Neural cell (in vitro differentiated cells): ENCODE results near the gene KRT76. TPM values are rescaled to one million over a fixed set of nuclear protein-coding genes. Genes with fewer than 3 reads are reported as not detected.

Experiments used
- H2AFZ ChIP-seq: fragments of 200-600, 300-800 bp; sonication (generic), shearing (Covaris generic); 2 replicates; pipeline ENCODE4 v1.6.0; 2014; ENCODE audit warnings: low read depth, mild to moderate bottlenecking, antibody characterized with exemption, low read length, moderate library complexity
- H3F3A ChIP-seq: fragments of 200-600 bp; shearing (Covaris generic); 2 replicates; pipeline ENCODE4 v1.6.1; 2016; ENCODE audit warnings: mild to moderate bottlenecking, moderate library complexity, mixed read lengths, antibody characterized with exemption, low read length; ENCODE audit not compliant: insufficient read depth, poor library complexity, severe bottlenecking
- H3K27ac ChIP-seq: fragments of 200-600, 300-800 bp; sonication (generic), shearing (Covaris generic); 2 replicates; pipeline ENCODE4 v1.5.1; 2014; ENCODE audit warnings: mild to moderate bottlenecking, low read length, moderate library complexity
- H3K27me3 ChIP-seq: fragments of 300-800, 200-600 bp; sonication (generic), shearing (Covaris generic); 2 replicates; pipeline ENCODE4 v1.6.0; 2014; ENCODE audit warnings: mild to moderate bottlenecking, low read depth, low read length, moderate library complexity; ENCODE audit not compliant: insufficient read depth
- H3K36me3 ChIP-seq: fragments of 300-800, 200-600 bp; sonication (generic), shearing (Covaris generic); 2 replicates; pipeline ENCODE4 v1.5.1; 2014; ENCODE audit warnings: mild to moderate bottlenecking, antibody characterized with exemption, low read length, moderate library complexity; ENCODE audit not compliant: insufficient read depth
- H3K4me2 ChIP-seq: fragments of 300-800, 200-600 bp; sonication (generic), shearing (Covaris generic); 2 replicates; pipeline ENCODE4 v1.6.0; 2014; ENCODE audit warnings: mild to moderate bottlenecking, low read length
- H3K4me3 ChIP-seq: fragments of 300-800, 200-600 bp; sonication (generic), shearing (Covaris generic); 2 replicates; pipeline ENCODE4 v1.5.1; 2014; ENCODE audit warnings: mild to moderate bottlenecking, low read length, moderate library complexity
- H3K79me2 ChIP-seq: fragments of 200-600 bp; shearing (Covaris generic); replicated peaks from 2 replicates; pipeline ENCODE4 v1.6.0; 2014; ENCODE audit warnings: mild to moderate bottlenecking, low read length, moderate library complexity; ENCODE audit not compliant: insufficient read depth
- H3K9ac ChIP-seq: fragments of 300-800, 200-600 bp; sonication (generic), shearing (Covaris generic); 2 replicates; pipeline ENCODE4 v1.6.1; 2016; ENCODE audit warnings: mild to moderate bottlenecking, low read length, mixed read lengths
- H3K9me2 ChIP-seq: fragments of 200-600 bp; shearing (Covaris generic); 2 replicates; pipeline ENCODE4 v1.6.1; 2016; ENCODE audit warnings: mild to moderate bottlenecking, low read length, mixed read lengths; ENCODE audit not compliant: insufficient read depth
- H3K9me3 ChIP-seq: fragments of 200-600, 300-800 bp; sonication (generic), shearing (Covaris generic); 2 replicates; pipeline ENCODE4 v1.6.1; 2016; ENCODE audit warnings: mild to moderate bottlenecking, mixed run types, low read length, moderate library complexity, mixed read lengths
- H4K20me1 ChIP-seq: fragments of 200-600 bp; shearing (Covaris generic); 2 replicates; pipeline ENCODE4 v1.6.1; 2016; ENCODE audit warnings: mild to moderate bottlenecking, mixed run types; ENCODE audit not compliant: insufficient read depth
- EP300 ChIP-seq: fragments of 450-650 bp; conservative IDR thresholded peaks from 2 replicates; pipeline ENCODE4 v1.6.1; 2014; ENCODE audit warnings: antibody characterized with exemption, mild to moderate bottlenecking, moderate library complexity; ENCODE audit not compliant: poor library complexity, severe bottlenecking
- EZH2 ChIP-seq: fragments of 200-600, 300-800 bp; shearing (Covaris generic), sonication (generic); IDR thresholded peaks from 2 replicates; pipeline ENCODE4 v1.6.1; 2014; ENCODE audit warnings: antibody characterized with exemption, low read length, borderline replicate concordance, mild to moderate bottlenecking; ENCODE audit not compliant: insufficient read depth, poor library complexity, severe bottlenecking
- MXI1 ChIP-seq: fragments of 450-650 bp; conservative IDR thresholded peaks from 2 replicates; pipeline ENCODE4 v1.6.1; 2014; ENCODE audit warnings: antibody characterized with exemption, mild to moderate bottlenecking; ENCODE audit not compliant: poor library complexity, severe bottlenecking
- POLR2AphosphoS5 ChIP-seq: IDR thresholded peaks from 2 replicates; pipeline ENCODE4 v1.6.1; 2012
- RAD21 ChIP-seq: fragments of 450-650 bp; conservative IDR thresholded peaks from 2 replicates; pipeline ENCODE4 v1.6.1; 2014; ENCODE audit warnings: antibody characterized with exemption, mild to moderate bottlenecking, moderate library complexity
- SMC3 ChIP-seq: fragments of 450-650 bp; conservative IDR thresholded peaks from 2 replicates; pipeline ENCODE4 v1.6.1; 2014; ENCODE audit warnings: antibody characterized with exemption, mild to moderate bottlenecking, moderate library complexity; ENCODE audit not compliant: poor library complexity
- TAF1 ChIP-seq: IDR thresholded peaks from 2 replicates; pipeline ENCODE4 v1.6.1; 2012; ENCODE audit warnings: low read depth
- polyA plus RNA-seq: library from polyadenylated mRNA; depleted of rRNA; stranded (reverse); fragments of >200 nt; gene quantifications from 2 replicates; pipeline ENCODE4 v1.2.3, GENCODE V29; 2014
- TF ChIP-seq, protein P1 (sequence below): IDR thresholded peaks from 2 replicates; pipeline ENCODE4 v1.6.1; 2012; ENCODE audit warnings: borderline replicate concordance
- TF ChIP-seq, protein P2 (sequence below): fragments of 450-650 bp; IDR thresholded peaks from 2 replicates; pipeline ENCODE4 v1.5.1; 2014; ENCODE audit warnings: antibody characterized with exemption, mild to moderate bottlenecking, moderate library complexity; ENCODE audit not compliant: poor library complexity, severe bottlenecking

Gene KRT76
- polyA plus RNA-seq, 1 donor from 2014 or later: not detected

DNA sequence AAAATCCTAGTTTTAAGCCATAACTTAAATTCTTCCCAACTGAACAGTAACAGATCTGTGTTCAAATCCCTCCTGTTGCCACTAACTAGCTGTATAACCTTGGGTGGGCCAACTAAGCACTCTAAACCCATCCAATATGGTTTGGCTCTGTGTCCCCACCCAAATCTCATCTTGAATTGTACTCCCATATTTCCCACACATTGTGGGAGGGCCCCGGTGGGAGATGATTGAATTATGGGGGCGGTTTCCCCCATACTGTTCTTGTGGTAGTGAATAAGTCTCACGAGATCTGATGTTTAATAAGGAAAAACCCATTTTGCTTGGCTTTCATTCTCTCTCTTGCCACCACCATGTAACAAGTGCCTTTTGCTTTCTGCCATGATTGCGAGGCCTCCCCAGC, 38.0 kb upstream of the KRT76 start:
- TF ChIP-seq SMC3 (no peak), MXI1 (no peak), POLR2AphosphoS5 (no peak), TAF1 (no peak), EZH2 (no peak), RAD21 (no peak), EP300 (no peak)
- TF ChIP-seq, protein P1, sequence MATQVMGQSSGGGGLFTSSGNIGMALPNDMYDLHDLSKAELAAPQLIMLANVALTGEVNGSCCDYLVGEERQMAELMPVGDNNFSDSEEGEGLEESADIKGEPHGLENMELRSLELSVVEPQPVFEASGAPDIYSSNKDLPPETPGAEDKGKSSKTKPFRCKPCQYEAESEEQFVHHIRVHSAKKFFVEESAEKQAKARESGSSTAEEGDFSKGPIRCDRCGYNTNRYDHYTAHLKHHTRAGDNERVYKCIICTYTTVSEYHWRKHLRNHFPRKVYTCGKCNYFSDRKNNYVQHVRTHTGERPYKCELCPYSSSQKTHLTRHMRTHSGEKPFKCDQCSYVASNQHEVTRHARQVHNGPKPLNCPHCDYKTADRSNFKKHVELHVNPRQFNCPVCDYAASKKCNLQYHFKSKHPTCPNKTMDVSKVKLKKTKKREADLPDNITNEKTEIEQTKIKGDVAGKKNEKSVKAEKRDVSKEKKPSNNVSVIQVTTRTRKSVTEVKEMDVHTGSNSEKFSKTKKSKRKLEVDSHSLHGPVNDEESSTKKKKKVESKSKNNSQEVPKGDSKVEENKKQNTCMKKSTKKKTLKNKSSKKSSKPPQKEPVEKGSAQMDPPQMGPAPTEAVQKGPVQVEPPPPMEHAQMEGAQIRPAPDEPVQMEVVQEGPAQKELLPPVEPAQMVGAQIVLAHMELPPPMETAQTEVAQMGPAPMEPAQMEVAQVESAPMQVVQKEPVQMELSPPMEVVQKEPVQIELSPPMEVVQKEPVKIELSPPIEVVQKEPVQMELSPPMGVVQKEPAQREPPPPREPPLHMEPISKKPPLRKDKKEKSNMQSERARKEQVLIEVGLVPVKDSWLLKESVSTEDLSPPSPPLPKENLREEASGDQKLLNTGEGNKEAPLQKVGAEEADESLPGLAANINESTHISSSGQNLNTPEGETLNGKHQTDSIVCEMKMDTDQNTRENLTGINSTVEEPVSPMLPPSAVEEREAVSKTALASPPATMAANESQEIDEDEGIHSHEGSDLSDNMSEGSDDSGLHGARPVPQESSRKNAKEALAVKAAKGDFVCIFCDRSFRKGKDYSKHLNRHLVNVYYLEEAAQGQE: no peak
- TF ChIP-seq, protein P2, sequence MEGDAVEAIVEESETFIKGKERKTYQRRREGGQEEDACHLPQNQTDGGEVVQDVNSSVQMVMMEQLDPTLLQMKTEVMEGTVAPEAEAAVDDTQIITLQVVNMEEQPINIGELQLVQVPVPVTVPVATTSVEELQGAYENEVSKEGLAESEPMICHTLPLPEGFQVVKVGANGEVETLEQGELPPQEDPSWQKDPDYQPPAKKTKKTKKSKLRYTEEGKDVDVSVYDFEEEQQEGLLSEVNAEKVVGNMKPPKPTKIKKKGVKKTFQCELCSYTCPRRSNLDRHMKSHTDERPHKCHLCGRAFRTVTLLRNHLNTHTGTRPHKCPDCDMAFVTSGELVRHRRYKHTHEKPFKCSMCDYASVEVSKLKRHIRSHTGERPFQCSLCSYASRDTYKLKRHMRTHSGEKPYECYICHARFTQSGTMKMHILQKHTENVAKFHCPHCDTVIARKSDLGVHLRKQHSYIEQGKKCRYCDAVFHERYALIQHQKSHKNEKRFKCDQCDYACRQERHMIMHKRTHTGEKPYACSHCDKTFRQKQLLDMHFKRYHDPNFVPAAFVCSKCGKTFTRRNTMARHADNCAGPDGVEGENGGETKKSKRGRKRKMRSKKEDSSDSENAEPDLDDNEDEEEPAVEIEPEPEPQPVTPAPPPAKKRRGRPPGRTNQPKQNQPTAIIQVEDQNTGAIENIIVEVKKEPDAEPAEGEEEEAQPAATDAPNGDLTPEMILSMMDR: no peak
- H3K9ac ChIP-seq: no peak overlapping the region
- H3K9me3 ChIP-seq: no peaks in the 10 kb centered on the region
- H3K4me2 ChIP-seq: no peak overlapping the region
- H2AFZ ChIP-seq: no peak overlapping the region
- H3K79me2 ChIP-seq: no peaks in the 10 kb centered on the region
- no peaks in the 10 kb centered on the region for H4K20me1 ChIP-seq
- H3K4me3 ChIP-seq: no peak overlapping the region
- no peaks in the 10 kb centered on the region for H3F3A ChIP-seq
- no peak overlapping the region for H3K27ac ChIP-seq
- no peaks in the 10 kb centered on the region for H3K27me3 ChIP-seq
- no peaks in the 10 kb centered on the region for H3K9me2 ChIP-seq
- H3K36me3 ChIP-seq: no peaks in the 10 kb centered on the region

DNA sequence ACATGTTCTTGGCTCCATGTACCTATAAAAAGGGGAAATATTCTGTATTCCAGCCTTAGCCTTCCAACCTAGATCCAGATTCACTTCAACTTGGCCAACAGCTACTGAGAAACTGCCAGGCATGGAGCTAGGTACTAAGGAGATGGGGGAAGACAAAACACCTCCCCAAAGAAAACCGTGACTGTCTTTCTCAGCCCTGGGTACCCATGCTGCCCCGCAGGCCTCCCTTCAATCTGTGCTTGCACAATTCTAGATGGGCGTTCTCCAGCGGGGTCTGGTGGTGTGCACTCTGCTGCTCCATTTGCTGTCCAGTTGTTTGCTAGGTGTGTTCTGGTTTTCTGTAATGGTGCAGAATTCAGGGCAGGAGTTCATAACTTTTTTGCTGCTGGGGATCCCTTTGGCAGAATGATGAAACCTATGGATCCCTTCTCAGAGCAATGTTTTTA, 37.6 kb upstream of the KRT76 start:
- H3K4me2 ChIP-seq: no peak overlapping the region
- no peaks in the 10 kb centered on the region for H3K79me2 ChIP-seq
- no peak overlapping the region for H3K27ac ChIP-seq
- H3K36me3 ChIP-seq: no peaks in the 10 kb centered on the region
- no peak overlapping the region for H2AFZ ChIP-seq
- H3K9me3 ChIP-seq: no peaks in the 10 kb centered on the region
- H3K9me2 ChIP-seq: no peaks in the 10 kb centered on the region
- H4K20me1 ChIP-seq: no peaks in the 10 kb centered on the region
- no peaks in the 10 kb centered on the region for H3K27me3 ChIP-seq
- TF ChIP-seq MXI1 (no peak), EP300 (no peak), EZH2 (no peak), RAD21 (no peak), POLR2AphosphoS5 (no peak), SMC3 (no peak), TAF1 (no peak)
- TF ChIP-seq, protein P1: no peak
- TF ChIP-seq, protein P2: no peak
- no peak overlapping the region for H3K4me3 ChIP-seq
- H3F3A ChIP-seq: no peaks in the 10 kb centered on the region
- H3K9ac ChIP-seq: no peak overlapping the region
